LHCN-M2 (cell line): ENCODE results near the gene FARP1. TPM values are rescaled to one million over a fixed set of nuclear protein-coding genes. Genes with fewer than 3 reads are reported as not detected.

Experiments
- DNase-seq: peaks from one replicate; pipeline ENCODE4 v3.0.0-alpha.2; 2012; ENCODE audit warnings: low read depth
- total RNA-seq: library from RNA; depleted of rRNA; stranded (reverse); fragments of >200 nt; gene quantifications from 2 replicates; pipeline ENCODE4 v1.2.3, GENCODE V29; 2014

Gene FARP1
- total RNA-seq, 1 experiment from 2014 or later, result 15.8 TPM

DNA sequence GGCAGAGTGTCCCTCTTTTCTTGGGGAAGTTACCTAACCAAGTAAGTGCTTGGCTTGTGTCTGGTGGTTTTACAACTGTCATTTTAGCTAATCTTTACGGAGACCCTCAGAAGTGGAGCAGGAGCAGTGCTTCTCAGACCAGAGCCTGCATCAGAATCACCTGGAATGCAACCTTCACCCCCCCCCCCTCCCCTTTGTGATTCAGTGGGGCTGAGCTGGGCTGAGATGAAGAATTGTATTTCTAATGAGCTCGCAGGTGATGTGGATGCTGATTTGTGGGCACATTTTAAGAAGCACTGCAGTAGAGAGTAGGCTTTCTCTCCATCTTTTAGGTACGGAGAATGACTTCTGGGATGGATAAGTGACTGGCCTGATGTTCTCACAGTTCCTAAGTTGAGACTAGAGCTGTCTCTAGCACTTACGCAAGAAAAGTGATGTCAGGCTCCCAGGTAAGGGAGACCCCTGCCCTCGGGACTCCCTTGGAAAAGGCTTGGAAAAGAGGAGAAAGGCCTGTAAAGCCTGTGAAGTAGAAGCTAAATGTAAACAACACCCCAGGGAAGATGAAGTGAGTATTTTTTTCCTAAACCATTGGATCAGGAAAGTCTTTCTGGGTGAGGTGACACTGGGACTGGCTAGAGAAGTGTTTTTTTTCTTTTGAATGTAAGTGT, 57.5 kb downstream of the FARP1 start:
- DNase-seq, result no peak

DNA sequence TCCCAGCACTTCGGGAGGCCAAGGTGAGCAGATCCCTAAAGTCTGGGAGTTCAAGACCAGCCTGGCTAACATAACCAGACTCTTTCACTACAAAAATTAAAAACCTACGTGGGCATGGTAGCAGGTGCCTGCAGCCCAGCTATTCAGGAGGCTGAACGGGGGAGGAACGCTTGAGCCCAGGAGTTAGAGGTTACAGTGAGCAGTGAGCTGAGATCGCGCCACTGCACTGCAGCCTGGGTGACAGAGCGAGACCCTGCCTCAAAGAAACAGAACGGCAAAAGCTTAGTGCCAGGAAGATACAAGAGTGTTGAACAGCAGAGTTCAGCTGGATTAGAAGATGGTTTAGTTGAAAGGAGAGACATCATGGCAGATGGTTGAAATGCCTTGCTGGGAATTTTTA, 58.3 kb downstream of the FARP1 start:
- no peak for DNase-seq

DNA sequence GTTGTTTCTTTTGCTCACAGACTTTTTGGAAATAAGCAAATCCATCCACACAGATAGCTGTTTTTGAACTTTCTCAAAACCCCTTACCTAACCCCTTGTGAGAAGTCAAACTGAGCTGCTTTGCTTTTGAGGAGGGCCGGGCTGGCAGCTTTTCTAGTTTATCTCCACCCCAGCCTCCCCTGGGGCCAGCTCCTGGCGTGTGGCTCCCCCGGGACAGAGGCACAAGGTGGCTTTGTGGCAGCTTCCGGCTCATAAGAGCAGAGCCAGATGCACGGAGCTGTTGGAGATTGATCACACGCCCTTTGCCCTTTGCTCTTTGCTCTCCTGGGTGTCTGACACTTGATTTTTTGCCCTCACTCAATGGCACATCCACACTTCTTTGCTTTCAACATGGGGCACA, 59.1 kb downstream of the FARP1 start:
- DNase-seq, result no peak

DNA sequence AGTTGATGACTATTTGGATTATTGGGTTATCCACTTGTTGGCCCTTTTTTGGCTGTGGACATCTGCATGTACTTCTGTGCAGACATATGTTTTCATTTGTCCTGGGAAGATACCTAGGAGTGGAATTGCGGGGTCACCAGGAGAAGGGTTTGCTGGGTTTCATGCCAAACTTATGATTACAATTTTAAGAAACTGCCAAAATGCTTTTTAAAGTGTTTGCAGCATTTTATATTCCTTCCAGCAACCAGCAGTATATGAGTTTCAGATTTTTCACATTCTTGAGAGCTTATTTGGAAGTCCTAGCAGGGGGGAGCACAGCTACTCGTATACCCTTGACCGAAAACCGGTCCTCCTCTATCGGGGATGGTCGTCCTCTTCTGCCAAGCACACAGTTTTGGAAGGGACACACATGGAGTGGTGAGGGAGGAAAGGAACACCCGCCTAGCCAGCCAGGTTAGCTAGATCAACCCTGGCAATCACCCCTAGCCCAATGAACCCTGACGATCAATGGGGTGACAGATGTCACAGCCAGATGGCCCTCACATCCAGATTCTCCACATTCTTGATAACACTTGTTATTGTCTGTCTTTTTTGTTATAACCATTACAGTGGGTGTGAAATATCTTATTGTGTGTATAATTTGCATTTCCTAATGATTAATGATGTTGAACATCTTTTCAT, 60.9 kb downstream of the FARP1 start:
- no peak for DNase-seq

DNA sequence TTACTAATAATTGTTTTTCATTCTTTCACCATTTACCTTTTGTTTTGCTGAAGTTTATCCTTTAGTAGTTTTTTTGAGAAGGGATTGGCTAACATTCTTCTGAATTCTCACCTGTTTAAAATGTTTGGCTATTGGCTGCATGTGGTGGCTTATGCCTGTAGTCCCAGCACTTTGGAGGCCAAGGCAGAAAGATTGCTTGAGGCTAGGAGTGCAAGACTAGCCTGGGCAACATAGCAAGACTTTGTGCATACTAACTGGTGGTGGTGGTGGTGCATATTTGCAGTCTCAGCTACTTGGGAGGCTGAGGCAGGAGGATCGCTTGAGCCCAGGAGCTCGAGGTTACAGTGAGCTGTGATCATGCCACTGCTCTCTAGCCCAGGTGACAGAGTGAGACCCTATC, 61.7 kb downstream of the FARP1 start:
- DNase-seq, result no peak

DNA sequence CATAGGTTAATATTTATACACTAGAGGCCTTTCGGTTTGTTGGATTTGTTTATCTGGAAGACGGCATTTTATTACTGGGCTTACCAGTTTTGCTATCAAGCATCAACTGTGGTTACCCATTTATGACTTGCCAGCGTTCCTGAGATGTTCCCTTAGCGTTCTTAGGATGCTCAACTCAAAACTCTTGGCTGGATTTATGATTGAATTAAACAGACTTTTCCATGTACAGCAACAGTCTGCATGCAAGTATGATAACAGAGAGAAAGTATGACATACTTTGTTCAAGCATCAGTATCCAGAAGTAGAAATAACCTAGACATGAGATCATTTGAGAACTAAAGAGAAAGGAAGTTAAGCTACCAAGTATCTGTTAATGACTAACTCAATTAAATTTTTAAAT, 64.1 kb downstream of the FARP1 start:
- peak; percentile 84 for DNase-seq

DNA sequence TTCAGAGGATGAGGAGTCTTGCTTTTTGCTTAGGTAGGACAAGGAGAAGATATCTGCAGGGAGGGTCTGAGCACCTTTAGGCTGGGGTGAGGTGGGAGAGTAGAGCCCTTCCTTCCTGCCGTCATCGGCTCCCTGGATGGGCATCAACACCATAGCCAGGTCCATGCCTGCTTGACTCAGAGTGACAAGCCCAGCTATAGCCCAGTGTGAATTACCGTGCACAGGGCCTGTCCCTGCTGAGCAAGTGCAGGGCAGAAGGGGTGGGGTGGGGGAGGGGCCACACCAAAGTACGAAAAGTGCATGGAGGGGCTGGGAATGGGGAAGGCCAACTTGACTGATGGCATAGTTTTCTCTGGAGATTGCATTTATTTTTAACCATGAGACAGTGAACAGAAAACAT, 64.5 kb downstream of the FARP1 start:
- DNase-seq, result peak; percentile 19

DNA sequence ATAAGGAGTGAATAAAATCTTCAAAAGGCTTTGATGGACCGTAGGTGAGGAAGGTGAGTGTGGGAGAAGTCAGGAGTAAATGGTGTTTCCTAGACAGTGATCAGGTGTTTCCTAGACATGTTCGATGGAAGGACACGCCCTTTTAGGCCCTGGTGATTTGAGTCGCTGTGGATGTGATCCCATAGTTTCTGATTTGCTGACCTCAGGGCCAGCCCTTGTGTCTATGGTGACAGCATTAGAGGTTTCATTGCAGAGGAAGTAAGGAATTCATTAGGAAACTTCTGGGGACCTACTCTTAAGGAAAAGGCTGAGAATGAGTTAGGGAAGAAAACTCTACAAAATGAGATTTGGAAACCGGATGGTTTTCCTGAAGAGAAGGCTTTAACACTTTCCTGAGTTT, 65.7 kb downstream of the FARP1 start:
- no peak for DNase-seq

DNA sequence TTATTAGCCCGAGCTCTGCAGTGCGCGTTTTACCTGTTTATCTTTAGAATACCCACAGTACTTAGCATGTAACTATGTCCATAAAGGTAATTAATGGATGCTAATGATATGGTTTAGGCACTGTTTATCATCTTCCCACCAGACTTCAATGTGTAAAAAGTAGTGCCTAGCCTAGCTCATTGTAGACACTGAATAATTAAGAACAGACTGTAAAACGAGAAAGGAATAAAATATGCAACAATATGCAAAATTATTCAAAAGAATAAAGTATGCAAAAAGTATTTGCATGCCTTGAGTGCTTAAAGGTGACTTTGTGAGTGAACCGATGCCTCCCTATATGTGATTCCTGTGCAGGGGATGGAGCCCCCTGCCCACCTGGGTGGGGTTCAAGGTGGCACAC, 69.9 kb downstream of the FARP1 start:
- no peak for DNase-seq

DNA sequence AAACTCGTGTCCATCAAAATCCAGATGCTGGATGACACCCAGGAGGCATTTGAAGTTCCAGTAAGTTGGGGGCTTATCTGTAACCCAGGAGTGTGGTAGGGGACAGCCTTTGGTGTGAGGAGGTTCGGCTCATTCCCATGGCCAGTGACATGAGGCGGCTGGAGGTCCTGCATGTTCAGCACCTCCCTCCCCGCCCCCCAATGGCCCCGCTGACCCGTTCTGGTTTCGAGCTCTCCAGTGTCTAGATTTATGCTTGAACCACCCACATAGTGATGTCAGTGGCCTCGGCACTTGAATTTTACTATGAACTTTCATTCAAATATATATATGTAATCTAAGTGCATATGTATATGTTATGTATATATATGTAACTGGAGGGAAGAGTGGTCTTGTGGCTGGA, 70.5 kb downstream of the FARP1 start:
- no peak for DNase-seq

DNA sequence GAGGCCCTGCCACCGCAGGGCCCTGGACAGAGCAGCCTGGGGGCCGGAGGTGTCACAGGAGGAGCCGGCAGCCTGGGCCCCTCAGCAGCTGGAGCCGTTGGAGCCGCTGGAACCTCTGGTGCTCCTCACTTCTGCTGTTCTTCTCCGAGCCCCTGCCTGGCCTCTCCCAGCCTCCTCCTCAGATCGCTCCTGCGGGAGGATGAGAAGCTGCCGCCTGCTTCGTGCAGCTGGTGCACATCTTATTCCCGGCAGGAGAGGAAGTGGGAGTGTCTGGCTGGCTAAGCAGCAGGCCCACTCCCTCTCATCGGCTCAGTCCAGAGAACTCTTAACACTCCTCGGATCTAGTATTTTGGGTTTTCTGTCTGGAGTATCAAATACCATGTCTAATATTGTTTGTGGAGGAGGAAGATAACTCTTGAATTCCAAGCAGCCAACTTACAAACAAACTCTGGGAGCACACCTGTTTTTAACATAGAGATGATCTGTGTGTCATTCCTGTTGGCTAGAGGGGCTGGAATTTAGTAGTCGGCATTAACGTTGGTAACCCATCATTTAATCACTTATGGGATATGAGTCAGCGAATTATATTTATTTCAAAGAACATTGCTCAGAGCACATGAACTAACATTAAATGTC, 71.2 kb downstream of the FARP1 start:
- DNase-seq, result peak; percentile 68

DNA sequence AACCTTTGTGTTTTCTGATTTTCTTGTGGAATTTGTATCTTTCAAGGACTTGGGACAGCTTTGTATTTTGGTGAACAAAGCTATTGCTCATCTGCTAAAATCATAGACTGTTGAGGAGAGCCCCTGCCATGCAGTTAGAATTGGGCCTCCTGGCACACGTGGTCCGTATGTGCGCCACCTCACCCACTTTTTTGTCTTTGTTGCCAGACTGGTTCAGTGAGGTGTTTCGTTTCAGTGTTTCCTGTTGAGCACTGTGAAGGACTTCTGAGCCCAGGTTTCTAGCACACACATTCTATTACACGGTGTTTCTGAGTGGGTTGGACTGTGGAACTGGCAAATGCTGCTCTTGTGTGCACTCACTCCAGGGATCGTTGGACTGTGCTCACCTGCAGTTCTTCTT, 71.8 kb downstream of the FARP1 start:
- DNase-seq, result no peak

DNA sequence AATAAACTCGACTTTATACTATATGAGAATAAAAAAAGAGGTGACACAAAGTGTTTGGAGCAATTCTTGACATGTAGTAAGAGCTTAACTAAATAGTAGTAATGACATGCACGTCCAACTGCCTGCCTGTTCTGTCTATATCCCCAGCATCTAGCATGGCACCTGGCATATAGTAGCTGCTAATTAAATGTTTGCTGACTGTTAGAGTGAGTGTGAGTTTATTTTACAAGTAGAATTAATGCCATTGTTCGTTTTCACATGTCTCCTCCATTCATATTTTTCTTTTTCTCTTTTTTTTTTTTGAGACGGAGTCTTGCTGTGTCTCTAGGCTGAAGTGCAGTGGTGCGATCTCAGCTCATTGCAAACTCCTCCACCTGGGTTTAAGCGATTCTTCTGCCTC, 72.6 kb downstream of the FARP1 start:
- DNase-seq, result no peak

DNA sequence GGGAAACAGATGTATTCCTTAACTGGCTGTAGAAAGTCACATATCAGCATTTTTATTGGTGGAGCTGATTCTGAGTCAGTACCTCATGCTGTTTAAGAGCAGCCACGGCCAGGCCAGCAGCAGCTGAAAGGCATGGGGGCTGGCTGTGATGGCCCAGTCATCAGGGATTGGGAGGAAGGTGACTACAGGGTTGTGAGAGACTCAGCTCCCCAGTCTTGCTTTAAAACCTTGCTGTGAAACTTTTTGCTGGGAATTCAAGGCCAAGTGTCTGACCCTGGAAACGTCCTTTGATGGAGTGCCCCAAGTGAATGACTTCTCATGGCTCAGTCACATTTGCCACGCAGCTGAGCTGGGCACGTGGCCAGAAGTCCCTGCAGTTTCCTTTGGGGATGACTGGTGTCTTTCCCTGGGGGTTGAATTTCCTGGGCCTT, 73.3 kb downstream of the FARP1 start:
- DNase-seq, result peak; percentile 89

DNA sequence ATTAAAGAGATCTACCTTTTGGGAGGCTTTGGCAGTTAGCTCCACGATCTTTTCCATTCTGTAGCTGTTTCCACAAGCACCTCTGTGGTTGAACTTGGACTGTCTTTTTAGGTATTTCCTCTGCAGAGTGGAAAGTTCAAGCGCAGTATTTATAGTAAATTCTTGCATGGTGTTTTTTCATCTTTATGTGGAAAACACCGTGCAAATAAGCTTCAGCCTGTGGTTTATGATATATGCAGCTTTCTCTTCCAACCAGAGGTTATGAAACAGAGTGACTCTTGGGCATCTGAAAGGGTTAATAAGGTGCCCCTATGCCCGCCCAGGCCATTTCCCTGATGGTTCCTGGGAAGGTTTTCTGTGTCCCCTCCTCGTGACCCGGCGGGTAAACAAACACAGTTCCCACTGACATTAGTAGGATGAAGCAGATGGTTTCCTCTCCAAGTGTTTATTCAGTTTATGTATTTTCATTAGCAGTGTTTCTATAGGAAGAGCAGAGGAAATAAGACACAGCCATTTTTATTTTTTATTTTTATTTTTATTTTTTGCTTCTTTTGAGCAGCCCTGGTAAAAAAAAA, 73.9 kb downstream of the FARP1 start:
- DNase-seq, result no peak

DNA sequence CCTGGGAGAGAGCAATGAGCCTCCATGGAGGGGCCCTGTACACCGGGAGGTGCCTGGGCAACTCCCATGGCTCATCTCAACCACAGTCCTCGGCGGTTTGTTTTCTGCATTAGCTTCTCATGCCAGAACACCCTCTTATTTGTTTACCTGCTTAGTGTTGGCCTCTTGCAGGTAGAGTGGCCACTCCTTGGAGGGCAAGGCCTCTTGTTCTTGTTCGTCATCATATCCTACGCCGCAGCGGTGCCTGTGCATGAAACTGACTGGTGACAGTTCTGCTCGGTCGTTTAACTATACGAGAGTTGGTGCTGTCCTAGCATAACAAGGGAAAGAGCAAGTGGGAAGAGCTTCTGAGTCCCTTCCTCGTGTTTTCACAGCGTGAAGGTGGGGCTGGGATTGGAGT, 74.7 kb downstream of the FARP1 start:
- no peak for DNase-seq

DNA sequence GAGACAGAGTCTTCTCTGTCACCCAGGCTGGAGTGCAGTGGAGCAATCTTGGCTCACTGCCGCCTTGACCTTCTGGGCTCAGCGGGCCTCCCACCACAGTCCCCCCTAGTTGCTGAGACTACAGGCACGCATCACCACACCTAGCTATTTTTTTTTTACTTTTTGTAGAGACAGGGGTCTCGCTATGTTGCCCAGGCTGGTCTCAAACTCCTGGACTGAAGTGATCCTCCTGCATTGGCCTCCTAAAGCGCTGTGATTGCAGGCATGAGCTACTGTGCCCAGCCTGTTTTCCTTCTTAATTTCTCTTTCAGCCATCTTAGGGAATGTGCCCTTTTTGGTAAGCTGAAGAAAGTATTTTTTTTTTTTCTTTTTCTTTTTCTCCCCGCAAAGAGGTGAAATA, 76.8 kb downstream of the FARP1 start:
- no peak for DNase-seq

DNA sequence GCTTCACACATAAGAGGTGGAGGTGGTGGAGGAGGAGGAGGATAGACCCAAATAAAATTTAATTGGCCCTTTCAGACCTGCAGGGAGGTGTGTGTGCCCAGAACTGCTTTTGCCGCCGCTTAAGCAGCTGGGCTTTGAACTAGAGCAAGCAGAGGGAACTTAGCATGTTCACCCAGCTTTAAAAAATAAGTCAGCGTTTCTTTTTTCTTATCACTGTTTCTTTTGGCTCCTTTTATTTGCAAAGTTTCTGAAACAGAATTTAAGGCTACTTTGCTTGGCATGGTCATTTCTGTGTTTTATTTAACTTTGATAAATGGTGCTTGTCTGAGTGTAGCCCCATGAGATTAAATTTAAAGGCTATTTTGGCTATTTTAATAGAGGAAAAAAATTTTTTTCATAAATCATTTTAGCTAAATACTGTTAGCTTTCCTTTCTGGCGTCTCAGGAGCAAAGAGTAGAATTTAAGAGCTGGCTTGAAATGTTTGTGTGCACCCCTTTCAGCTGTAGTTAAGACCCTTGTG, 77.4 kb downstream of the FARP1 start:
- DNase-seq, result no peak

DNA sequence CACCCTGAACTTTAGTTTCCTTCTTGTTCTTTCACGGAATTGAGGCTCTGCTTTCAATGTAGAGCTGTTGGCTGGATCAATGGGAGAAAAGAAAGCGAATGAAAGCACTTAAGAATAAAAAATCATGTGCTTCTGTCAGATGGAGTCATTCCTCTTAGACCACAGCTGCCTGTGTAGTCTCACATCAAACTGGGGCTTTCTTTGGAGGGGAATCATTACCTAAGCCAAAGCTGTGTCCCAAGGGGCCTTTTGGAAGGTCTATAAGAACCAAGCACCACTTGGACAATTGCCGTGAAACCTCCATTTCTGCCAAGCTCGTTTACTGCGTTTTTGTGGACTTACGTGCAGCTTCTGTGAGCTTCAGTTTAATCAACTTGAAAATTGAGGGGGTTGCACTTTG, 78.3 kb downstream of the FARP1 start:
- DNase-seq, result no peak

DNA sequence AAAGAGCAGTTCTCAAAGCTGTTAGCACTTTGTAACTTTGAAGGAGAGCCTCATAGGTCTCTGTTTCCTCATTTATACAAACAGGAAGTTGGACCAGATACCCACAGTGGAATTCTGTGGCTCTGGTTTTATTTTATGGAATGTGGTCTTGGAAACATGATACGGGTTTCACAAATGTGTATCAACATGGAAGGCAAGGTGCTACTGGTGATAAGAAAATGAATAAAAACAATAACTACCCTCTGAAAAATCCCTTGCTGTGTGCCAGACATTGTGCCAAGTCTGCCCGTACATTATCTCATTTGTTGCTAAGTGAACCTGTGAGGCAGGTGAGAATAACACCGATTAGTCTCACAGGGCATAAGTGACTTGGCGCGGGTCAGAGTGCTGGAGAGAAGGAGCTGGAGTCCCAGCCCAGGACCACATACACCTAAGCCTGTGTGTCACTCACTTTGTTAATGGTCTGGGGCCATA, 79.2 kb downstream of the FARP1 start:
- peak; percentile 61 for DNase-seq

DNA sequence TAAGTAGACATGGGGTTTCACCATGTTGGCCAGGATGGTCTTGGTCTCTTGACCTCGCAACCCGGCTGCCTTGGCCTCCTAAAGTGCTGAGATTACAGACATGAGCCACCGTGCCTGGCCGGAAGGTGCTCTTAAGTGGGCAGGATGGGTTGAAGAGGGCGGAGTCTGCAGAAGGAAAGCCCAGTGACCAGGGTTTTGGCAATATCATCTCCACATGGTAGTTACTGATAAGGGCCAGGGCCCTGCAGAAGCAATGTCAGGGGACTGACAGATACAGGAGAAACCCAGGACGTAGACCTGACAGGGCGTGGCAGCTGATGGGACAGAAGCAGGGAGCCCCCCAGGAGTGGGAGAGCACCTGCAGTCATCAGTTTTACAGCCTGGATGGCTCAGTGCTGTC, 79.9 kb downstream of the FARP1 start:
- no peak for DNase-seq

DNA sequence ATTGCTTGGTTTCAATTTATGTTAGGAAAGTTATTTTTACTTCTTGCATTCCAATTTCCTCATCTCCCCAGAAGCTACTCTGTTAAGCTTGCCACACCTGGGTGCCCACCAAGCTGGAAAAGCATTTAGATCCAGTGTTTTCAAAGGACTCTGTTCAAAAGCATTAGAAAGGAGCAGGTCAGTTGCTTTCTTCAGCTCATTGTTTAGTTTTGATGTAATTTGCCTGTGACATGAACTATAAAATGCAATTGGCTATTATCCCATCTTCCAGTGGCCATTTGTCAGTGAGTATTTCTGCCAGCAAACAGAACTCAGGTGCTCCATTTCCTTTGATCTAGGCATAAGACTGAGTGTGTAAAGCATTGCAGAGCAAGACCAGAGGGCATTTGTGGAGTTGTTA, 80.8 kb downstream of the FARP1 start:
- DNase-seq, result no peak
